Hematopoietic multipotent progenitor cell (in vitro differentiated cells): Measurements from ENCODE around the gene OR2T11. TPM values are rescaled to one million over a fixed set of nuclear protein-coding genes. Genes with fewer than 3 reads are reported as not detected.
A peak's percentile ranks its signal among the peaks of the same experiment; 100 is the strongest.
"Not testable (repeated sequence)": the region's sequence is repeated elsewhere in the genome, so short reads cannot be mapped to it uniquely, and the experiment has no call there.

Experiments used
- DNase-seq, 3 donors: peaks; one replicate each; pipeline ENCODE4 v3.0.0-alpha.2; 2011 to 2015; ENCODE audit warnings: low read depth in 2 of 3, low spot score in 2 of 3
- total RNA-seq: library from RNA; depleted of rRNA; stranded (reverse); fragments of >200 nt; gene quantifications from one replicate; pipeline ENCODE4 v1.2.3, GENCODE V29; 2012

The OR2T11 gene
- total RNA-seq, result not detected

- not testable (repeated sequence) for DNase-seq
Observed at GRCh38 chr1:248634991-248635390, at the start of gene OR2T11. TSS of gene OR2T11 (minus strand) at chr1:248635091. CDS start at chr1:248627128, 7,963 bp downstream.

- no peak for DNase-seq
Observed at GRCh38 chr1:248681651-248682050, 46.8 kb upstream of the OR2T11 start.

GRCh38 chr1:248670003-248670402 is 35.1 kb upstream of the OR2T11 start:
- no peak for DNase-seq

GRCh38 chr1:248663453-248664328 is 28.8 kb upstream of the OR2T11 start:
- peak in 2 of 3 donors; percentile 5 to 18 for DNase-seq

GRCh38 chr1:248656797-248657196 is 21.9 kb upstream of the OR2T11 start:
- not testable (repeated sequence) for DNase-seq

- not testable (repeated sequence) for DNase-seq
Observed at GRCh38 chr1:248655354-248655753, 20.5 kb upstream of the OR2T11 start, which contains the start of gene OR2T27. TSS of gene OR2T27 (minus strand) at chr1:248655528. CDS start at chr1:248650884, 4,644 bp downstream.

GRCh38 chr1:248648770-248649536 is 14.1 kb upstream of the OR2T11 start:
- DNase-seq, result not testable (repeated sequence)

GRCh38 chr1:248645178-248645577 is 10.3 kb upstream of the OR2T11 start, which contains the start of gene OR2T35:
TSS of gene OR2T35 (minus strand) at chr1:248645278. CDS start at chr1:248639258, 6,020 bp downstream.
- not testable (repeated sequence) for DNase-seq

- DNase-seq, result not testable (repeated sequence)
Observed at GRCh38 chr1:248642971-248643651, 8.2 kb upstream of the OR2T11 start.

- DNase-seq, result not testable (repeated sequence)
Observed at GRCh38 chr1:248641583-248641982, 6.7 kb upstream of the OR2T11 start.

GRCh38 chr1:248640906-248641305 is 6.0 kb upstream of the OR2T11 start:
- not testable (repeated sequence) for DNase-seq

GRCh38 chr1:248639652-248640051 is 4.8 kb upstream of the OR2T11 start:
- not testable (repeated sequence) for DNase-seq

- DNase-seq, result not testable (repeated sequence)
Observed at GRCh38 chr1:248636612-248637011, 1.7 kb upstream of the OR2T11 start.

- DNase-seq, result no peak
Observed at GRCh38 chr1:248631354-248632008, 3.4 kb downstream of the OR2T11 start.

GRCh38 chr1:248630551-248630950 is 4.3 kb downstream of the OR2T11 start:
- no peak for DNase-seq

GRCh38 chr1:248627971-248628844 is 6.7 kb downstream of the OR2T11 start:
- no peak for DNase-seq

GRCh38 chr1:248625971-248626370 is 8.9 kb downstream of the OR2T11 start:
- no peak for DNase-seq

GRCh38 chr1:248625166-248625565 is 9.7 kb downstream of the OR2T11 start:
- DNase-seq, result no peak

- peak in 2 of 3 donors; percentile 14 to 47 for DNase-seq
Observed at GRCh38 chr1:248622570-248623001, 12.3 kb downstream of the OR2T11 start.
